Smooth muscle cell (in vitro differentiated cells): ENCODE results near the gene CCDC47. TPM values are rescaled to one million over a fixed set of nuclear protein-coding genes. Genes with fewer than 3 reads are reported as not detected.

ENCODE experiments used
- DNase-seq: peaks from one replicate; lab custom pipeline; 2025; ENCODE audit not compliant: unreplicated experiment; lab: John Stamatoyannopoulos, UW
- H2AFZ ChIP-seq: fragments of 200-600 bp; sonication (generic); 2 replicates; pipeline ENCODE4 v1.6.0; 2016; ENCODE audit warnings: antibody characterized with exemption, low read depth, mild to moderate bottlenecking
- H3F3A ChIP-seq: fragments of 200-600 bp; sonication (generic); 2 replicates; pipeline ENCODE4 v1.6.0; 2017; ENCODE audit warnings: antibody characterized with exemption, low read depth
- H3K27ac ChIP-seq: fragments of 200-600 bp; sonication (generic); 2 replicates; pipeline ENCODE4 v1.5.1; 2016; ENCODE audit warnings: low read depth, mild to moderate bottlenecking
- H3K27me3 ChIP-seq: fragments of 200-600 bp; sonication (generic); 2 replicates; pipeline ENCODE4 v1.6.1; 2016; ENCODE audit warnings: low read depth, mild to moderate bottlenecking
- H3K36me3 ChIP-seq: fragments of 200-600 bp; sonication (generic); 2 replicates; pipeline ENCODE4 v1.5.1; 2016; ENCODE audit warnings: low read depth
- H3K4me1 ChIP-seq: fragments of 200-600 bp; sonication (generic); 2 replicates; pipeline ENCODE4 v1.5.1; 2016; ENCODE audit warnings: low read depth
- H3K4me2 ChIP-seq: fragments of 200-600 bp; sonication (generic); 2 replicates; pipeline ENCODE4 v1.6.0; 2016; ENCODE audit warnings: mild to moderate bottlenecking
- H3K4me3 ChIP-seq: fragments of 200-600 bp; sonication (generic); 2 replicates; pipeline ENCODE4 v1.5.1; 2016; ENCODE audit warnings: mild to moderate bottlenecking
- H3K79me2 ChIP-seq: fragments of 200-600 bp; sonication (generic); 2 replicates; pipeline ENCODE4 v1.6.0; 2016; ENCODE audit warnings: low read depth, mild to moderate bottlenecking
- H3K9ac ChIP-seq: fragments of 200-600 bp; sonication (generic); 2 replicates; pipeline ENCODE4 v1.6.0; 2016; ENCODE audit warnings: low read depth
- H3K9me3 ChIP-seq: fragments of 200-600 bp; sonication (generic); replicated peaks from 2 replicates; pipeline ENCODE4 v1.5.1; 2016; ENCODE audit warnings: low read depth
- H4K20me1 ChIP-seq: fragments of 200-600 bp; sonication (generic); 2 replicates; pipeline ENCODE4 v1.6.0; 2016; ENCODE audit warnings: low read depth
- WGBS: methylation state at CpG from one replicate; pipeline ENCODE4 v1.1.7; 2016; ENCODE audit warnings: low lambda C conversion rate; 5-methylcytosine and 5-hydroxymethylcytosine counted together
- polyA plus RNA-seq: library from polyadenylated mRNA; unstranded; fragments of >200 nt; fragmentation: Nextera tagmentation; extraction: Ambion mirVana; gene quantifications from 2 replicates; pipeline ENCODE4 v1.2.1, GENCODE V29; 2016
- total RNA-seq: library from RNA; depleted of rRNA; stranded (reverse); fragments of >200 nt; gene quantifications from 2 replicates; pipeline ENCODE4 v1.2.3, GENCODE V29; 2014
- TF ChIP-seq, protein P1 (sequence below): fragments of 200-600 bp; sonication (generic); IDR thresholded peaks from 2 replicates; pipeline ENCODE4 v1.5.1; 2017; ENCODE audit warnings: borderline replicate concordance, mild to moderate bottlenecking, antibody characterized with exemption; ENCODE audit not compliant: insufficient read depth, poor library complexity, severe bottlenecking

Gene CCDC47
- total and polyA plus RNA-seq, 2 experiments from 2014 or later: 47.7 to 63.4 TPM

DNA sequence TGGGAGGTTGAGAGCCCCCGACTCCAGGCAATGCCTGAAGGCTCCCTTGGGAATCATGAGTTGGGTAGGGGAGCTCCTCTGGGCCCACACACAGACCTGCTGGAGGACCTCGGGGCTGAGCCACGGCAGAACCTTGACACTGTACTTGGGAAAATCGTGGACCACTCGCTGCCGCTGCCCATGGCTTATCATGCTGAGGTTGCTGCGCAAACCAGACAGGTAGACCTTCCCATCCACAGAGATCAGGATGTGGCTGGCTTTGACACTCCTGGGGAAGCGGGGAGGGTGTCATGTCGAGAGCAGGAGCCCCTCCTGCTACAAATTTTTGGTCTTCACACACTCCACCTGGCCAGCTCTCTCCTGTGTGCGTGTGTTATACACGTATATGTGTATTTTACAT is 66.2 kb downstream of the CCDC47 start:
- 97% methylated on average over 11 of the region's 11 CpGs for WGBS
- Histone ChIP-seq H3K9me3 (no peaks in the 10 kb centered on the region), H3K4me2 (no peak overlapping the region), H3K27me3 (no peaks in the 10 kb centered on the region), H3K27ac (no peak overlapping the region), H3K9ac (no peak overlapping the region), H3K79me2 (no peaks in the 10 kb centered on the region), H2AFZ (no peak overlapping the region), H3F3A (no peaks in the 10 kb centered on the region), H4K20me1 (no peaks in the 10 kb centered on the region), H3K4me3 (no peak overlapping the region), H3K4me1 (no peaks in the 10 kb centered on the region), H3K36me3 (no peaks in the 10 kb centered on the region)
- TF ChIP-seq, protein P1, sequence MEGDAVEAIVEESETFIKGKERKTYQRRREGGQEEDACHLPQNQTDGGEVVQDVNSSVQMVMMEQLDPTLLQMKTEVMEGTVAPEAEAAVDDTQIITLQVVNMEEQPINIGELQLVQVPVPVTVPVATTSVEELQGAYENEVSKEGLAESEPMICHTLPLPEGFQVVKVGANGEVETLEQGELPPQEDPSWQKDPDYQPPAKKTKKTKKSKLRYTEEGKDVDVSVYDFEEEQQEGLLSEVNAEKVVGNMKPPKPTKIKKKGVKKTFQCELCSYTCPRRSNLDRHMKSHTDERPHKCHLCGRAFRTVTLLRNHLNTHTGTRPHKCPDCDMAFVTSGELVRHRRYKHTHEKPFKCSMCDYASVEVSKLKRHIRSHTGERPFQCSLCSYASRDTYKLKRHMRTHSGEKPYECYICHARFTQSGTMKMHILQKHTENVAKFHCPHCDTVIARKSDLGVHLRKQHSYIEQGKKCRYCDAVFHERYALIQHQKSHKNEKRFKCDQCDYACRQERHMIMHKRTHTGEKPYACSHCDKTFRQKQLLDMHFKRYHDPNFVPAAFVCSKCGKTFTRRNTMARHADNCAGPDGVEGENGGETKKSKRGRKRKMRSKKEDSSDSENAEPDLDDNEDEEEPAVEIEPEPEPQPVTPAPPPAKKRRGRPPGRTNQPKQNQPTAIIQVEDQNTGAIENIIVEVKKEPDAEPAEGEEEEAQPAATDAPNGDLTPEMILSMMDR: no peak
- DNase-seq: no peak

DNA sequence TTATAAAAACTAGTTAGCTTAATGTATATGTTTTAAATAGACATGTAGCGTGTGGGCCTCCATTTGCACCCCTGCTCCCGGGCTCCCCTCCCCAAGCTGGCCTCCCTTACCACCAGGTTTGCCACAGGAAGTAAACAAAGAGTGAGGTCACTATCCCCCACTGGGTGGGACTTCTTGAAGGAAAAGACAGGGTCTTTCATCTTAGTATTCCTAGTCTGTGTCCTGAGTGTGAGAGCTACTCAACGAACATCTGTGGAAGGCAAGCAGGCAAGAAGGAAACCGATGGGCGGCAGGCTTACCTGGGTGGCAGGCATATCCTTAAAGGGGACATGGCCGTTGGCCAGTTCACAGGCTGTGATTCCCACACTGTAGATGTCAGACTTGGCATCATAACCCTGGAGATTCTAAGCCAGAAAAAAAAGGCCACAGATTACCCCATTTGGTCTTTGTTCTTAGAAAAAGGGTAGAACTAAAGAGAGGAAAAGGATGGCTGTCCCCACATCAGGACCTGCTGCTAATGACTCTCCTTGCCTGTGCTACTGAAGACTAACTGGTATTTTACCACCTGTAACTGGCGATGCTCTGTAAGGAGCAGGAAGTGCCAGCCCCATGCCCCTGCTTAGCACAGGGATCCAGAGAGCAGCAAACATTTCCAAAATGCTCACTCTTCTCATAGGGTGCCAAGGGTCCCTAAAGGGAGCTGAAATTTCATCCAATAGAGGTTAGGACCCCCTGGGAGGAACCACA is 66.9 kb downstream of the CCDC47 start:
- H3K36me3 ChIP-seq: no peaks in the 10 kb centered on the region
- H3K79me2 ChIP-seq: no peaks in the 10 kb centered on the region
- peaks cover 2% of the 10 kb centered on the region for H3K4me1 ChIP-seq
- no peaks in the 10 kb centered on the region for H3K27me3 ChIP-seq
- no peak overlapping the region for H3K4me2 ChIP-seq
- TF ChIP-seq, protein P1: no peak
- H4K20me1 ChIP-seq: peaks cover 1% of the 10 kb centered on the region
- no peak overlapping the region for H3K9ac ChIP-seq
- no peak overlapping the region for H3K4me3 ChIP-seq
- no peak overlapping the region for H2AFZ ChIP-seq
- H3K9me3 ChIP-seq: no peaks in the 10 kb centered on the region
- no peak for DNase-seq
- H3F3A ChIP-seq: no peaks in the 10 kb centered on the region
- 97% methylated on average over 7 of the region's 7 CpGs for WGBS
- no peak overlapping the region for H3K27ac ChIP-seq

DNA sequence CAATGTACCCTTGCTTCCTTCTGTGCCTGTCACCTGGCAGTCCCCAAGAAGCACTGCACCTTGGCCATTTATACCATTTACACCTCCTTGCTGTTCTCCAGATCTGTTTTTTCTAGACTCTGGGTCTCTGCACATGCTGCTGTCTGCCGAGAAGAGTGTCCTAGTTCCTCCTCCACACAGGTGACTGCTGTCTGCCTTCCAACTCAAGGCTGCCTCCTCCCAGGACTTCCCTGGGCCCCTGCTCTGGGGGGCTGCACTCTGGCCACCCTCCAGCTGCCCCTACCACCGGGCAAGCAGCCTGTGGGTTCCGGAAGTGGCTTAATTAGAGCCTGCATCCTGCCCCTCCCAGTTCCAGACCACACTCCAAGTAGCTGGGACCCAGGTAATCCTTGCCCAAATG is 67.7 kb downstream of the CCDC47 start:
- Histone ChIP-seq H3K4me1 (peaks cover 6% of the 10 kb centered on the region), H3K27ac (no peak overlapping the region), H3K9ac (no peak overlapping the region), H3K4me2 (no peak overlapping the region), H3K9me3 (no peaks in the 10 kb centered on the region), H3K36me3 (no peaks in the 10 kb centered on the region), H3K79me2 (no peaks in the 10 kb centered on the region), H2AFZ (no peak overlapping the region), H4K20me1 (peaks cover 6% of the 10 kb centered on the region), H3F3A (no peaks in the 10 kb centered on the region), H3K4me3 (no peak overlapping the region), H3K27me3 (no peaks in the 10 kb centered on the region)
- 83% methylated on average over 3 of the region's 3 CpGs for WGBS
- TF ChIP-seq, protein P1: no peak
- no peak for DNase-seq

DNA sequence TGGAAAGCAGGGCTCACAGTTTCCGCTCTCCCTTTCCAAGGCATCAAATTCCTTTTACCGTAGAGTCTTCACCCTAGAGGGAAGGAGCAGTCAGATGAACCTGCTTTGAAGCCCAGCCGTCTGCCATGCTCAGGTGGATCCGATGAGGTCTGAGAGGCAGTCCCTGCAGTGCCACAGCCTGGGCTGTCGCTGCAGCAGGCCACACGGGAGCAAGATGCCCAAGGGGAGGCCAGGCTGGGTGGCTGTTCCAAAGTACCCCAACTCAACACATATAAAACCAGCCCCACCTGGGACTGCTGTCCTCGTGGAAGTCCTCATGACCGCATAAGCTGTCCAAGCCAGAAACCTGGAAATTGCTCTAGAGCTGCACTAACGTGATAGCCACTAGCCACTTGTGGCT is 68.6 kb downstream of the CCDC47 start:
- H3K36me3 ChIP-seq: no peaks in the 10 kb centered on the region
- no peak overlapping the region for H3K9ac ChIP-seq
- peaks cover 6% of the 10 kb centered on the region for H4K20me1 ChIP-seq
- H2AFZ ChIP-seq: no peak overlapping the region
- TF ChIP-seq, protein P1: no peak
- no peaks in the 10 kb centered on the region for H3K9me3 ChIP-seq
- no peak for DNase-seq
- H3K27me3 ChIP-seq: no peaks in the 10 kb centered on the region
- no peak overlapping the region for H3K27ac ChIP-seq
- 92% methylated on average over 9 of the region's 9 CpGs for WGBS
- no peak overlapping the region for H3K4me2 ChIP-seq
- peaks cover 6% of the 10 kb centered on the region for H3K4me1 ChIP-seq
- no peaks in the 10 kb centered on the region for H3K79me2 ChIP-seq
- no peaks in the 10 kb centered on the region for H3F3A ChIP-seq
- no peak overlapping the region for H3K4me3 ChIP-seq
